OCI-LY3 (cell line): ENCODE measurements around the gene HNMT.

Experiments used
- CTCF ChIP-seq: fragments of 200-600, 300-600 bp; sonication (generic); IDR thresholded peaks from 2 replicates; pipeline ENCODE4 v1.5.1; 2014; ENCODE audit warnings: antibody characterized with exemption, low read length, low read depth
- EZH2phosphoT487 ChIP-seq: fragments of 200-600 bp; shearing (Covaris generic); IDR thresholded peaks from 2 replicates; pipeline ENCODE4 v1.6.1; 2018; ENCODE audit warnings: antibody characterized with exemption, mixed run types, low read depth

GRCh38 chr2:137964066-137964858 is at the start of gene HNMT:
- TF ChIP-seq CTCF, result no peak
- no peak for TF ChIP-seq EZH2phosphoT487
